Karpas-422 (cell line): ENCODE results near the gene NRG3. TPM values are rescaled to one million over a fixed set of nuclear protein-coding genes. Genes with fewer than 3 reads are reported as not detected.

Experiments
- DNase-seq: peaks from one replicate; pipeline ENCODE4 v3.0.0-alpha.2; 2015
- H2AFZ ChIP-seq: fragments of 200-600 bp; sonication (generic); 2 replicates; pipeline ENCODE4 v1.6.1; 2014; ENCODE audit warnings: antibody characterized with exemption, low read length, mixed read lengths
- H3K27ac ChIP-seq: fragments of 200-600 bp; sonication (generic); 2 replicates; pipeline ENCODE4 v1.5.1; 2014; ENCODE audit warnings: mild to moderate bottlenecking, low read length, moderate library complexity
- H3K27me3 ChIP-seq: fragments of 200-600 bp; sonication (generic); 2 replicates; pipeline ENCODE4 v1.6.1; 2014; ENCODE audit warnings: low read length, mixed read lengths
- H3K36me3 ChIP-seq: fragments of 200-600 bp; sonication (generic); 2 replicates; pipeline ENCODE4 v1.6.1; 2014; ENCODE audit warnings: low read length, mixed read lengths; ENCODE audit not compliant: insufficient read depth
- H3K4me1 ChIP-seq: fragments of 200-600 bp; sonication (generic); 2 replicates; pipeline ENCODE4 v1.6.1; 2014; ENCODE audit warnings: mild to moderate bottlenecking, low read length, mixed read lengths
- H3K4me2 ChIP-seq: fragments of 200-600 bp; sonication (generic); 2 replicates; pipeline ENCODE4 v1.6.1; 2014; ENCODE audit warnings: low read length, low read depth, mild to moderate bottlenecking; ENCODE audit not compliant: poor library complexity, severe bottlenecking
- H3K4me3 ChIP-seq: fragments of 200-600 bp; sonication (generic); 2 replicates; pipeline ENCODE4 v1.5.1; 2014; ENCODE audit warnings: mild to moderate bottlenecking, antibody characterized with exemption, low read length, mixed read lengths
- H3K79me2 ChIP-seq: fragments of 200-600 bp; sonication (generic); 2 replicates; pipeline ENCODE4 v1.6.1; 2014; ENCODE audit warnings: mild to moderate bottlenecking, low read length, mixed read lengths
- H3K9ac ChIP-seq: fragments of 200-600 bp; sonication (generic); 2 replicates; pipeline ENCODE4 v1.6.0; 2014; ENCODE audit warnings: low read length
- H3K9me2 ChIP-seq: fragments of 200-600 bp; sonication (generic), shearing (Covaris generic); replicated peaks from 2 replicates; pipeline ENCODE4 v1.6.0; 2014; ENCODE audit warnings: mild to moderate bottlenecking, low read length, moderate library complexity; ENCODE audit not compliant: insufficient read depth
- H3K9me3 ChIP-seq: fragments of 300-700, 200-600 bp; sonication (generic); 2 replicates; pipeline ENCODE4 v1.6.1; 2014; ENCODE audit warnings: low read length, mixed read lengths
- H4K20me1 ChIP-seq: fragments of 200-600 bp; sonication (generic); 2 replicates; pipeline ENCODE4 v1.6.1; 2014; ENCODE audit warnings: mild to moderate bottlenecking, antibody characterized with exemption, low read length, low read depth; ENCODE audit not compliant: insufficient read depth
- total RNA-seq: library from RNA; depleted of rRNA; stranded (reverse); fragments of >200 nt; shearing (Covaris generic); gene quantifications from 2 replicates; pipeline ENCODE4 v1.2.3, GENCODE V29; 2014; ENCODE audit warnings: low replicate concordance

Gene NRG3
- total RNA-seq, 1 experiment from 2014 or later, result not detected

- no peaks in the 10 kb centered on the region for H3K79me2 ChIP-seq
- H3K36me3 ChIP-seq, result no peaks in the 10 kb centered on the region
- H4K20me1 ChIP-seq, result no peaks in the 10 kb centered on the region
- no peaks in the 10 kb centered on the region for H3K9me3 ChIP-seq
- H3K4me1 ChIP-seq, result no peaks in the 10 kb centered on the region
- H2AFZ ChIP-seq, result no peak overlapping the region
- no peaks in the 10 kb centered on the region for H3K27me3 ChIP-seq
- H3K4me3 ChIP-seq, result no peak overlapping the region
- no peak overlapping the region for H3K4me2 ChIP-seq
- H3K9me2 ChIP-seq, result no peaks in the 10 kb centered on the region
- H3K27ac ChIP-seq, result no peak overlapping the region
- no peak overlapping the region for H3K9ac ChIP-seq
- DNase-seq, result no peak
Measured at GRCh38 chr10:82477776-82478175, 602.8 kb downstream of the NRG3 start.

- Histone ChIP-seq H3K27ac (no peak overlapping the region), H3K27me3 (no peaks in the 10 kb centered on the region), H3K9me2 (no peaks in the 10 kb centered on the region), H3K79me2 (no peaks in the 10 kb centered on the region), H3K9ac (no peak overlapping the region), H3K4me3 (no peak overlapping the region), H3K4me2 (no peak overlapping the region), H3K9me3 (no peaks in the 10 kb centered on the region), H4K20me1 (no peaks in the 10 kb centered on the region), H3K36me3 (no peaks in the 10 kb centered on the region), H2AFZ (no peak overlapping the region), H3K4me1 (no peaks in the 10 kb centered on the region)
- no peak for DNase-seq
Measured at GRCh38 chr10:82492647-82493046, 617.7 kb downstream of the NRG3 start.

- Histone ChIP-seq H3K4me1 (no peaks in the 10 kb centered on the region), H3K4me2 (no peak overlapping the region), H3K79me2 (no peaks in the 10 kb centered on the region), H2AFZ (no peak overlapping the region), H3K9ac (no peak overlapping the region), H3K9me2 (no peaks in the 10 kb centered on the region), H3K4me3 (no peak overlapping the region), H4K20me1 (no peaks in the 10 kb centered on the region), H3K9me3 (no peaks in the 10 kb centered on the region), H3K27me3 (no peaks in the 10 kb centered on the region), H3K27ac (no peak overlapping the region), H3K36me3 (no peaks in the 10 kb centered on the region)
- DNase-seq, result no peak
Measured at GRCh38 chr10:82496114-82496513, 621.1 kb downstream of the NRG3 start.

GRCh38 chr10:82497439-82497838, 622.4 kb downstream of the NRG3 start:
- Histone ChIP-seq H2AFZ (no peak overlapping the region), H3K9me2 (no peaks in the 10 kb centered on the region), H3K27me3 (no peaks in the 10 kb centered on the region), H3K4me2 (no peak overlapping the region), H3K4me3 (no peak overlapping the region), H3K4me1 (no peaks in the 10 kb centered on the region), H4K20me1 (no peaks in the 10 kb centered on the region), H3K27ac (no peak overlapping the region), H3K9me3 (no peaks in the 10 kb centered on the region), H3K9ac (no peak overlapping the region), H3K36me3 (no peaks in the 10 kb centered on the region), H3K79me2 (no peaks in the 10 kb centered on the region)
- no peak for DNase-seq

GRCh38 chr10:82498976-82499375, 624.0 kb downstream of the NRG3 start:
- Histone ChIP-seq H3K9me3 (no peaks in the 10 kb centered on the region), H3K9me2 (no peaks in the 10 kb centered on the region), H3K4me2 (no peak overlapping the region), H3K27ac (no peak overlapping the region), H3K79me2 (no peaks in the 10 kb centered on the region), H2AFZ (no peak overlapping the region), H4K20me1 (no peaks in the 10 kb centered on the region), H3K4me1 (no peaks in the 10 kb centered on the region), H3K36me3 (no peaks in the 10 kb centered on the region), H3K9ac (no peak overlapping the region), H3K27me3 (no peaks in the 10 kb centered on the region), H3K4me3 (no peak overlapping the region)
- DNase-seq, result no peak

- Histone ChIP-seq H4K20me1 (no peaks in the 10 kb centered on the region), H3K4me2 (no peak overlapping the region), H2AFZ (no peak overlapping the region)
Measured at GRCh38 chr10:82505009-82505408, 630.0 kb downstream of the NRG3 start.

GRCh38 chr10:82506680-82507376, 631.8 kb downstream of the NRG3 start:
- Histone ChIP-seq H4K20me1 (no peaks in the 10 kb centered on the region), H3K9me3 (no peaks in the 10 kb centered on the region), H3K4me1 (no peaks in the 10 kb centered on the region), H3K79me2 (no peaks in the 10 kb centered on the region), H2AFZ (no peak overlapping the region), H3K27ac (no peak overlapping the region), H3K4me2 (no peak overlapping the region), H3K27me3 (no peaks in the 10 kb centered on the region), H3K36me3 (no peaks in the 10 kb centered on the region), H3K4me3 (no peak overlapping the region), H3K9ac (no peak overlapping the region), H3K9me2 (no peaks in the 10 kb centered on the region)
- no peak for DNase-seq

More at GRCh38 chr10:82505009-82505408, 630.0 kb downstream of the NRG3 start:
- Histone ChIP-seq H3K4me3 (no peak overlapping the region), H3K9me2 (no peaks in the 10 kb centered on the region), H3K9me3 (no peaks in the 10 kb centered on the region), H3K27me3 (no peaks in the 10 kb centered on the region), H3K9ac (no peak overlapping the region), H3K4me1 (no peaks in the 10 kb centered on the region), H3K27ac (no peak overlapping the region), H3K79me2 (no peaks in the 10 kb centered on the region), H3K36me3 (no peaks in the 10 kb centered on the region)
- DNase-seq, result no peak

GRCh38 chr10:82515256-82515655, 640.3 kb downstream of the NRG3 start:
- no peaks in the 10 kb centered on the region for H4K20me1 ChIP-seq
- H3K4me3 ChIP-seq, result no peak overlapping the region
- H2AFZ ChIP-seq, result no peak overlapping the region
- H3K4me2 ChIP-seq, result no peak overlapping the region
- H3K27me3 ChIP-seq, result no peaks in the 10 kb centered on the region
- H3K79me2 ChIP-seq, result no peaks in the 10 kb centered on the region
- H3K9me2 ChIP-seq, result no peaks in the 10 kb centered on the region
- DNase-seq, result no peak
- no peak overlapping the region for H3K9ac ChIP-seq
- H3K27ac ChIP-seq, result no peak overlapping the region
- H3K9me3 ChIP-seq, result no peaks in the 10 kb centered on the region
- H3K36me3 ChIP-seq, result no peaks in the 10 kb centered on the region
- H3K4me1 ChIP-seq, result no peaks in the 10 kb centered on the region
